Measurements from ENCODE around the gene MINDY4. TPM values are rescaled to one million over a fixed set of nuclear protein-coding genes. Genes with fewer than 3 reads are reported as not detected.

MINDY4 gene
- total RNA-seq, 1 experiment from 2014 or later = 1.8 TPM

DNA sequence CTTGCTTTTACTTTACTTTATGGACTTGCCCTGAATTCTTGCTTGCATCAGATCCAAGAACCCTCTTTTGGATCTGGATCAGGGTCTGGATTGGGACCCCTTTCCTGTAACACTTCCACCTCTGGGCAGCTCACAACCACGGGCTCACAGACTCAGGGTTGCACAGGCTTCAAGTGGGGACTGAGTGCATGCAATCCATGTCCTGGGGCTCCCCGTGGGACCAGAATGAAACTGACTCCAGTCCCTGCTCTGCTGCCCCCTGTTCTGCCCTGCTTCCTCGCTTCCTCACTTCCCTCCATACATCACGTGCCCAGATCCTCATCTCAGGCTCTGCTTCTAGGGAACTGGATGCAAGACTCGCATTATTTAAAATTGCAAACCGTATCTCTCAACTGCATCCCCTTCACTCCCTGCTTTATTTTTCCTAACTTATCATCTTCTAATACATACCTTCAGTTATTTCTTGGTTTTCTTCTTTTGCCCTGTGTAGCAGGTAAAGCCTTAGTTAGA lies 42.6 kb upstream of the MINDY4 start:
- TF ChIP-seq, protein P1, sequence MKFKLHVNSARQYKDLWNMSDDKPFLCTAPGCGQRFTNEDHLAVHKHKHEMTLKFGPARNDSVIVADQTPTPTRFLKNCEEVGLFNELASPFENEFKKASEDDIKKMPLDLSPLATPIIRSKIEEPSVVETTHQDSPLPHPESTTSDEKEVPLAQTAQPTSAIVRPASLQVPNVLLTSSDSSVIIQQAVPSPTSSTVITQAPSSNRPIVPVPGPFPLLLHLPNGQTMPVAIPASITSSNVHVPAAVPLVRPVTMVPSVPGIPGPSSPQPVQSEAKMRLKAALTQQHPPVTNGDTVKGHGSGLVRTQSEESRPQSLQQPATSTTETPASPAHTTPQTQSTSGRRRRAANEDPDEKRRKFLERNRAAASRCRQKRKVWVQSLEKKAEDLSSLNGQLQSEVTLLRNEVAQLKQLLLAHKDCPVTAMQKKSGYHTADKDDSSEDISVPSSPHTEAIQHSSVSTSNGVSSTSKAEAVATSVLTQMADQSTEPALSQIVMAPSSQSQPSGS (CRISPR knock-in tag; IDR thresholded peaks at IDR 0.05; ENCODE audit: borderline replicate concordance, low read depth) = no peak
- TF ChIP-seq, protein P2, sequence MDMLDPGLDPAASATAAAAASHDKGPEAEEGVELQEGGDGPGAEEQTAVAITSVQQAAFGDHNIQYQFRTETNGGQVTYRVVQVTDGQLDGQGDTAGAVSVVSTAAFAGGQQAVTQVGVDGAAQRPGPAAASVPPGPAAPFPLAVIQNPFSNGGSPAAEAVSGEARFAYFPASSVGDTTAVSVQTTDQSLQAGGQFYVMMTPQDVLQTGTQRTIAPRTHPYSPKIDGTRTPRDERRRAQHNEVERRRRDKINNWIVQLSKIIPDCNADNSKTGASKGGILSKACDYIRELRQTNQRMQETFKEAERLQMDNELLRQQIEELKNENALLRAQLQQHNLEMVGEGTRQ (CRISPR knock-in tag; IDR thresholded peaks at IDR 0.05) = peak; percentile 22; the same call in 1 of the 2 replicates
- H3K9me3 Mint-ChIP-seq = no peaks in the 10 kb centered on the region
- POLR2A ChIA-PET = no interaction called here
- H3K27ac Mint-ChIP-seq = no peak overlapping the region; the same call in 1 of the 2 replicates
- H3K36me3 Mint-ChIP-seq = no peaks in the 10 kb centered on the region
- no peak for ATAC-seq
- H3K4me3 Mint-ChIP-seq = no peak overlapping the region
- peaks cover 15% of the 10 kb centered on the region for H3K27me3 Mint-ChIP-seq (ENCODE audit: low read depth)
- CTCF ChIA-PET = interaction anchor here (1.0 to 1.1 kb wide), 2 partner anchors 13 to 46 kb away, joined by 5 read pairs; partner anchors contain the start of gene CRHR2
- no peak for DNase-seq (ENCODE audit: low spot score)
- peaks cover 41% of the 10 kb centered on the region for H3K4me1 Mint-ChIP-seq

DNA sequence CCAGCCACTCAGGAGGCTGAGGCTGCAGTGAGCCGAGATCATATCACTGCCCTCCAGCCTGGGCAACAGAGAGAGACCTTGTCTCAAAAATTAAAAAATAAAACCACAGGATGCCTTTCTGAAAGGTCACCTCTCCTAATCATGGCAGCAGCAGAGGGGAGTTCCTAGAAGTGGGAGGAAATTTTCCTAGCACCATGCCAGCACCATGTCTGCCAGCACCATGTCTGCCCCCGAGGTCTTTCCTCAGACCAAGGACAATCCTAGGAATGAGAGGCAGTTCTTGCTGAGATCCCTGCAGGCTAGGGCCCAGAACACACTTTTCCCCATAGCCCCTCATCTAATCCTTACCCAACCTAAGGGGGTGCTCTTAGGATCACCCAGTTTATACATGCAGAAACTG lies 41.6 kb upstream of the MINDY4 start:
- Mint-ChIP-seq H3K27me3 (ENCODE audit: low read depth) (peaks cover 10% of the 10 kb centered on the region), H3K36me3 (no peaks in the 10 kb centered on the region), H3K4me1 (peaks cover 44% of the 10 kb centered on the region), H3K9me3 (no peaks in the 10 kb centered on the region), H3K27ac (no peak overlapping the region), H3K4me3 (no peak overlapping the region)
- ATAC-seq (no peak), DNase-seq (ENCODE audit: low spot score) (no peak)
- CTCF ChIA-PET = interaction anchor here (1.0 kb wide), 1 partner anchor 47 kb away, joined by 5 read pairs; the partner anchor contains the start of gene CRHR2
- no peak for TF ChIP-seq TEAD4 (CRISPR knock-in tag; IDR thresholded peaks at IDR 0.05)
- TF ChIP-seq, protein P3, sequence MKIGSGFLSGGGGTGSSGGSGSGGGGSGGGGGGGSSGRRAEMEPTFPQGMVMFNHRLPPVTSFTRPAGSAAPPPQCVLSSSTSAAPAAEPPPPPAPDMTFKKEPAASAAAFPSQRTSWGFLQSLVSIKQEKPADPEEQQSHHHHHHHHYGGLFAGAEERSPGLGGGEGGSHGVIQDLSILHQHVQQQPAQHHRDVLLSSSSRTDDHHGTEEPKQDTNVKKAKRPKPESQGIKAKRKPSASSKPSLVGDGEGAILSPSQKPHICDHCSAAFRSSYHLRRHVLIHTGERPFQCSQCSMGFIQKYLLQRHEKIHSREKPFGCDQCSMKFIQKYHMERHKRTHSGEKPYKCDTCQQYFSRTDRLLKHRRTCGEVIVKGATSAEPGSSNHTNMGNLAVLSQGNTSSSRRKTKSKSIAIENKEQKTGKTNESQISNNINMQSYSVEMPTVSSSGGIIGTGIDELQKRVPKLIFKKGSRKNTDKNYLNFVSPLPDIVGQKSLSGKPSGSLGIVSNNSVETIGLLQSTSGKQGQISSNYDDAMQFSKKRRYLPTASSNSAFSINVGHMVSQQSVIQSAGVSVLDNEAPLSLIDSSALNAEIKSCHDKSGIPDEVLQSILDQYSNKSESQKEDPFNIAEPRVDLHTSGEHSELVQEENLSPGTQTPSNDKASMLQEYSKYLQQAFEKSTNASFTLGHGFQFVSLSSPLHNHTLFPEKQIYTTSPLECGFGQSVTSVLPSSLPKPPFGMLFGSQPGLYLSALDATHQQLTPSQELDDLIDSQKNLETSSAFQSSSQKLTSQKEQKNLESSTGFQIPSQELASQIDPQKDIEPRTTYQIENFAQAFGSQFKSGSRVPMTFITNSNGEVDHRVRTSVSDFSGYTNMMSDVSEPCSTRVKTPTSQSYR (CRISPR knock-in tag; IDR thresholded peaks at IDR 0.05) = no peak
- POLR2A ChIA-PET = no interaction called here

DNA sequence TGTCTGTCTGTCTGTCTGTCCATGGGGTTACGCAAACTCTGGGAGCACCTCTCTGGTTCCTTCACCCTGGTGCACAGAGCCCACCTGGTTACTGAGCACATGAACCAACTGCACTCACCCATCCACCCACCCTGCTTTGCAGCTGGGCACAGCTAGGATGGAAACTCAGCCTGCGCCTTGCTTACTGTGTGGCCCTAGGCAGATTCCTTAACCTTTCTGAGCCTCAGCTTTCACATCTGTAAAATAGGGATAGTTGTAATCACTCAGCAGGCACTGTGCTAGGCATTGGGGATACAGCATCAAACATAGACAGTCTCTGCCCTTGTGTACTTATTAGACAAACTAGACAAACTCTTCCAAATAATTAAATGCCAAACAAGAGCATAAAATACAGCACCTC lies 41.1 kb upstream of the MINDY4 start:
- ATAC-seq = no peak
- Mint-ChIP-seq H3K4me1 (peaks cover 44% of the 10 kb centered on the region), H3K9me3 (peaks cover 2% of the 10 kb centered on the region; the same call in 1 of the 2 replicates), H3K27me3 (ENCODE audit: low read depth) (peaks cover 5% of the 10 kb centered on the region), H3K4me3 (no peak overlapping the region), H3K36me3 (no peaks in the 10 kb centered on the region), H3K27ac (no peak overlapping the region)
- no peak for DNase-seq (ENCODE audit: low spot score)
- CTCF ChIA-PET = interaction anchor here (1.1 kb wide), 1 partner anchor 22 kb away, joined by 3 read pairs; no protein-coding TSS in a partner anchor
- POLR2A ChIA-PET = no interaction called here
- TF ChIP-seq NFE2L1 (CRISPR knock-in tag; IDR thresholded peaks at IDR 0.05) = no peak

DNA sequence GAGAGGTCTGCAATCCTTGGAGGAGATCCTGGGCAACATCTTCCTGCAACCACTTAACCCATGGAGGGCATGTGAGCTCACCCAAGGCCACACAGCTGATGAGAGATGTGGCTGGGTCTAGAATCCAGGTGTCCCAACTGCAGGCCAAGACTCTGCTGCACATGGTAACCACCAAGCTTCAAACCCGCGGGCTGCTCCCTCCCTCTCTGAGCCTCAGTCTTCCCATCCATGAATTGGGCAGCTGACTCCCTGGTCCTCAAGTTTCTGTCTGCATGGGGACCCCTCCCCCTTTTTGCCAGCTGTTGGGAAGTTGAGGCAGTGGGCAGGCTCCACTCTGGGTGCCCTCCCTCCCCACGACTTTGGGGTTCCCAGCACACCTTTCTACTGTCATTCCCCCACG lies 40.2 kb upstream of the MINDY4 start:
- H3K4me1 Mint-ChIP-seq = peaks cover 36% of the 10 kb centered on the region
- H3K36me3 Mint-ChIP-seq = no peaks in the 10 kb centered on the region
- peaks cover 5% of the 10 kb centered on the region; the same call in 1 of the 2 replicates for H3K9me3 Mint-ChIP-seq
- DNase-seq (ENCODE audit: low spot score) = no peak
- no peak overlapping the region for H3K27ac Mint-ChIP-seq
- no peak overlapping the region for H3K4me3 Mint-ChIP-seq
- no peak for ATAC-seq
- TF ChIP-seq NR3C1 (CRISPR knock-in tag; conservative IDR thresholded peaks at IDR 0.05; ENCODE audit: low read depth) (no peak), ZNF219 (CRISPR knock-in tag; IDR thresholded peaks at IDR 0.05; ENCODE audit: borderline replicate concordance) (no peak), CREM (CRISPR knock-in tag; IDR thresholded peaks at IDR 0.05) (no peak), ATF1 (CRISPR knock-in tag; IDR thresholded peaks at IDR 0.05) (no peak)
- TF ChIP-seq, protein P4, sequence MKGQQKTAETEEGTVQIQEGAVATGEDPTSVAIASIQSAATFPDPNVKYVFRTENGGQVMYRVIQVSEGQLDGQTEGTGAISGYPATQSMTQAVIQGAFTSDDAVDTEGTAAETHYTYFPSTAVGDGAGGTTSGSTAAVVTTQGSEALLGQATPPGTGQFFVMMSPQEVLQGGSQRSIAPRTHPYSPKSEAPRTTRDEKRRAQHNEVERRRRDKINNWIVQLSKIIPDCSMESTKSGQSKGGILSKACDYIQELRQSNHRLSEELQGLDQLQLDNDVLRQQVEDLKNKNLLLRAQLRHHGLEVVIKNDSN (CRISPR knock-in tag; IDR thresholded peaks at IDR 0.05) = no peak
- TF ChIP-seq, protein P5, sequence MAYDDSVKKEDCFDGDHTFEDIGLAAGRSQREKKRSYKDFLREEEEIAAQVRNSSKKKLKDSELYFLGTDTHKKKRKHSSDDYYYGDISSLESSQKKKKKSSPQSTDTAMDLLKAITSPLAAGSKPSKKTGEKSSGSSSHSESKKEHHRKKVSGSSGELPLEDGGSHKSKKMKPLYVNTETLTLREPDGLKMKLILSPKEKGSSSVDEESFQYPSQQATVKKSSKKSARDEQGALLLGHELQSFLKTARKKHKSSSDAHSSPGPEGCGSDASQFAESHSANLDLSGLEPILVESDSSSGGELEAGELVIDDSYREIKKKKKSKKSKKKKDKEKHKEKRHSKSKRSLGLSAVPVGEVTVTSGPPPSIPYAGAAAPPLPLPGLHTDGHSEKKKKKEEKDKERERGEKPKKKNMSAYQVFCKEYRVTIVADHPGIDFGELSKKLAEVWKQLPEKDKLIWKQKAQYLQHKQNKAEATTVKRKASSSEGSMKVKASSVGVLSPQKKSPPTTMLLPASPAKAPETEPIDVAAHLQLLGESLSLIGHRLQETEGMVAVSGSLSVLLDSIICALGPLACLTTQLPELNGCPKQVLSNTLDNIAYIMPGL (CRISPR knock-in tag; IDR thresholded peaks at IDR 0.05) = no peak
- TF ChIP-seq, protein P6, sequence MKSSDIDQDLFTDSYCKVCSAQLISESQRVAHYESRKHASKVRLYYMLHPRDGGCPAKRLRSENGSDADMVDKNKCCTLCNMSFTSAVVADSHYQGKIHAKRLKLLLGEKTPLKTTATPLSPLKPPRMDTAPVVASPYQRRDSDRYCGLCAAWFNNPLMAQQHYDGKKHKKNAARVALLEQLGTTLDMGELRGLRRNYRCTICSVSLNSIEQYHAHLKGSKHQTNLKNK (CRISPR knock-in tag; IDR thresholded peaks at IDR 0.05) = no peak
- TF ChIP-seq, protein P7, sequence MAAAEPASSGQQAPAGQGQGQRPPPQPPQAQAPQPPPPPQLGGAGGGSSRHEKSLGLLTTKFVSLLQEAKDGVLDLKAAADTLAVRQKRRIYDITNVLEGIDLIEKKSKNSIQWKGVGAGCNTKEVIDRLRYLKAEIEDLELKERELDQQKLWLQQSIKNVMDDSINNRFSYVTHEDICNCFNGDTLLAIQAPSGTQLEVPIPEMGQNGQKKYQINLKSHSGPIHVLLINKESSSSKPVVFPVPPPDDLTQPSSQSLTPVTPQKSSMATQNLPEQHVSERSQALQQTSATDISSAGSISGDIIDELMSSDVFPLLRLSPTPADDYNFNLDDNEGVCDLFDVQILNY (CRISPR knock-in tag; IDR thresholded peaks at IDR 0.05) = no peak
- CTCF ChIA-PET = interaction anchor here (1.1 kb wide), 2 partner anchors 21 to 48 kb away, joined by 3 read pairs; partner anchors contain the start of gene CRHR2
- POLR2A ChIA-PET = no interaction called here
- peaks cover 5% of the 10 kb centered on the region; the same call in 1 of the 2 replicates for H3K27me3 Mint-ChIP-seq (ENCODE audit: low read depth)

Measured in WTC11 (cell line).